HAP-1 (cell line): ENCODE results near the gene ANP32D.
"Not testable (repeated sequence)": the region's sequence is repeated elsewhere in the genome, so short reads cannot be mapped to it uniquely, and the experiment has no call there.

Experiments used
- DNase-seq, 2 experiments: peaks; one replicate each; pipeline ENCODE4 v3.0.0-alpha.2; 2016 to 2020; ENCODE audit warnings: low spot score in 2 of 2
- H3K27me3 ChIP-seq: fragments of 250-450 bp; sonication (Bioruptor Pico); 2 replicates; pipeline ENCODE4 v1.5.1; 2020; ENCODE audit warnings: low read depth, mild to moderate bottlenecking, moderate library complexity
- H3K36me3 ChIP-seq: fragments of 250-450 bp; sonication (Bioruptor Pico); replicated peaks from 2 replicates; pipeline ENCODE4 v1.5.1; 2020; ENCODE audit warnings: mild to moderate bottlenecking
- H3K4me1 ChIP-seq: fragments of 250-450 bp; sonication (Bioruptor Pico); 2 replicates; pipeline ENCODE4 v1.5.1; 2020; ENCODE audit warnings: mild to moderate bottlenecking
- H3K4me3 ChIP-seq: fragments of 250-450 bp; sonication (Bioruptor Pico); 2 replicates; pipeline ENCODE4 v1.5.1; 2020; ENCODE audit warnings: mild to moderate bottlenecking, moderate library complexity
- H3K9me3 ChIP-seq: fragments of 250-450 bp; sonication (Bioruptor Pico); 2 replicates; pipeline ENCODE4 v1.5.1; 2020; ENCODE audit warnings: mild to moderate bottlenecking, moderate library complexity
- in situ Hi-C: fragments of 300-500 bp; cut with MboI; formaldehyde crosslinking; loops from 3 replicates; pipeline ENCODE4 v1.14.3; 2020; ENCODE audit warnings: low sequenced_read_pairs, inconsistent platforms, mixed read lengths

Gene ANP32D

GRCh38 chr12:48520381-48520780 lies 48.0 kb downstream of the ANP32D start:
- H3K27me3 ChIP-seq, H3K4me3 ChIP-seq, H3K4me1 ChIP-seq, H3K9me3 ChIP-seq, H3K36me3 ChIP-seq, DNase-seq, in situ Hi-C loops: not testable (repeated sequence)
